GM19397 (cell line): ENCODE data around the gene TMEM175.

Experiments
- ATAC-seq: cut with Tn5 transposase; IDR thresholded peaks from one replicate; pipeline ENCODE4 v1.9.1; 2021; ENCODE audit warnings: mild to moderate bottlenecking, moderate library complexity; ENCODE audit not compliant: unreplicated experiment

Gene TMEM175

DNA sequence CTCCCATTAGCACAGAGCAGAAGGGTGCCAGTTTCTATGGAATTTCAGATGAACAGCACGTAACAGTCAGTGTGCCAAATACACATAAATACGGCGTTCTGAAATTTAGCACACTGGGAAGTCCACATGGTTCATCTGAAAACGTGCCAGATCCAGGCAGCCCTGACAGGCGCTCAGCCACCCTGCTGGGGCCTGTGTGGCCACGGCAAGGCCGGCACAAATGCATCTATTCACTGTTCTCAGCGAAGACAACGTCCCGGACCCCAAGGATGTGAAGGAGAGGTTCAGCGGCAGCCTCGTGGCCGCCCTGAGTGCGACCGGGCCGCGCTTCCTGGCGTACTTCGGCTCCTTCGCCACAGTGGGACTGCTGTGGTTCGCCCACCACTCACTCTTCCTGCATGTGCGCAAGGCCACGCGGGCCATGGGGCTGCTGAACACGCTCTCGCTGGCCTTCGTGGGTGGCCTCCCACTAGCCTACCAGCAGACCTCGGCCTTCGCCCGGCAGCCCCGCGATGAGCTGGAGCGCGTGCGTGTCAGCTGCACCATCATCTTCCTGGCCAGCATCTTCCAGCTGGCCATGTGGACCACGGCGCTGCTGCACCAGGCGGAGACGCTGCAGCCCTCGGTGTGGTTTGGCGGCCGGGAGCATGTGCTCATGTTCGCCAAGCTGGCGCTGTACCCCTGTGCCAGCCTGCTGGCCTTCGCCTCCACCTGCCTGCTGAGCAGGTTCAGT, 25.5 kb downstream of the TMEM175 start:
- no peak for ATAC-seq

DNA sequence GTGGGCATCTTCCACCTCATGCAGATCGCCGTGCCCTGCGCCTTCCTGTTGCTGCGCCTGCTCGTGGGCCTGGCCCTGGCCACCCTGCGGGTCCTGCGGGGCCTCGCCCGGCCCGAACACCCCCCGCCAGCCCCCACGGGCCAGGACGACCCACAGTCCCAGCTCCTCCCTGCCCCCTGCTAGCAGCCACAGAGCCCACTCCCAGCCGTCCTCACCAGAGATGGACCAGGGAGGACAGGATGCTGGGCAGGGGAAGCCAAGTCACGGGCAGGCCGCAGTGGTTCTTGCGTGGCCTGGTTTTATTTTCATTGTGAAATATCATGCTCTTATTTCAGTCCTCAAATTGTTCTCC, 26.0 kb downstream of the TMEM175 start:
- ATAC-seq: no peak

DNA sequence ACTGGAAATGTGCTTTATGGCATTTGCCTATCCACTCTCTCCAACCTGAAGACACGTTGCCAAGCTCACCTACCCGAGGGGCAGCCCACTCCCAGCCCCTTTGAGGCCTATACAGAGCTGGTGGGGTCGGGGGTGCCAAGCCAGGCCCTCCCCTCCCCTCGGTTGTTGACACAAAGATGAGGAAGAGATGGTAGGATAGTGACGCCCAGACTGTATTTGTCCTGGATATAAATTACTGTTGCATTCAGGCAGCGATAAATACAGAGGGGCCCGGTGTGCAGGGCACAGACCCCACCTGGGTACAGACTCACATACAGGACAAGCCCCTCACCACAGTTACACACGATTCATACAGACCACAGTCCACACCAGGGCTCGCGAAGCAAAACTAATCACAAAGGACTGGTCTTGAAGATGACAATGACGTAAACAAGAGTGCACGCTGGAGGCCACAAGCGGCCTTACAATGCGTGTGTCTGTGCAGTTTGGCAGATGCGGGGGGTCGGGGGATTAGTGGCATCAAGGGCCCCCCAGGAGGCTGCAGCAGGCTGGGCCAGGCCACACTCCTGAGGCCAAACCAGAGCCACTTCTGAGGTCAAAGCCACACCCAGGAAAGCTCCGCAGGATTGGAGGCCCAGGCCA, 26.6 kb downstream of the TMEM175 start:
- no peak for ATAC-seq

DNA sequence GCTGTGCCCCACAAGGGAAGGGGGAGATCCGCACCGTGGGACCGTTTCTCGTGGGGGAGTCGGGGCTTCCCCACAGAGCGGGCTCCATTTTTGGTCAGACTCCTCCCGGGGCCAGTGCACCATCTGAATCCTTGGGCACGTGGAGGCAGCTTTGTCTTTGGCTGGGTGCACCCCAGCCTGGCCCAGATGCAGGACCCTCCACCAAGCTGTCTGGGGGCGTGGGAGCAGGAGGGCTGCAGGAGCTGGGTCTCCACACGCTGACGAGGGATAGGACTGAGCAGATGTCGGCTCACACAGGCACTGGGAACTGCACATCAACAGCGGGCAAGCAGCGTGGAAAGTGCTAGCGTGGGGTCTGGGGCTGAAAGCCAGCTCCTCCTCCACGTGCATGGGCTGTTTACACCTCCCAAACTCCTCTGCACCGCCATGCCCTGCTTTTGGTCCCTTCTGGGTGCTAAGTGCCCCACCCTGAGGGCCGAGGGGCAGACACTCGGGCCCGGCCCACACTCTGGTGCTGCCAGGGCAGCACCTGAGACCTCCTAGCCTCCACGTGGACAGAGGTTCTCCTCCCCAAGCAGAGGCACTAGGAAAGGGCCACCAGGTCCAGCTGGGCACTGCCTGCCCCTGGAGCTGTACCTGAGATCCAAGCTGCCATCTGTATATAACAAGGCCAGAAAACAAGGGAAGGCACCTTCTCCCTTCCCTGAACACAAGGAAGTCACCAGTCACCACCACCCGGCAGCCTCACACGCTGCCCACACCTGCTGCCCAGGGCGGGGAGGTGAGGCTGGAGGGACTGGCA, 27.3 kb downstream of the TMEM175 start:
- no peak for ATAC-seq

DNA sequence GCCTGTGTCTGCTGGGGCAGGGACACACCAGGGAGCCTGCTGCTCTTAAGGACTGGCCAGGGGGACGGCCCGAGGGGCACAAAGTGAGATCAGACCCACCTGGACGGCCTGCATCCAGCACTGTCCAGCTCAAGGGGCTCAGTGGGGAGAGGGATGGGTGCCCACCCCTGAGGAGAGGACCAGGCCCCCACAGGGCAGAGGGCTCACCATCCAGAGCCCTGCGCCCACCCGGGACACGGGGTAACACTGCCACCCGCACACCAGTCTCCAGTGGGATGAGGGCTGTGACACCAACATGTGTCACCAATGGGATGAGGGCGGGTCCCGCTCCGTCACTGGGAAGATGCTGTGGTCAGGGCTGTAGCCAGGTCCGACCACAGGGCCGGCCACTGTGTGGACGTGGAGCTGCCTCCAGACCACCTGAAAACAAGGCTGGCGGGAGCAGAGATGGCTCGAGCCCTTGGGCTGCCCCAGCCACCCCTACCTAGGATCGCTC, 27.9 kb downstream of the TMEM175 start:
- no peak for ATAC-seq

DNA sequence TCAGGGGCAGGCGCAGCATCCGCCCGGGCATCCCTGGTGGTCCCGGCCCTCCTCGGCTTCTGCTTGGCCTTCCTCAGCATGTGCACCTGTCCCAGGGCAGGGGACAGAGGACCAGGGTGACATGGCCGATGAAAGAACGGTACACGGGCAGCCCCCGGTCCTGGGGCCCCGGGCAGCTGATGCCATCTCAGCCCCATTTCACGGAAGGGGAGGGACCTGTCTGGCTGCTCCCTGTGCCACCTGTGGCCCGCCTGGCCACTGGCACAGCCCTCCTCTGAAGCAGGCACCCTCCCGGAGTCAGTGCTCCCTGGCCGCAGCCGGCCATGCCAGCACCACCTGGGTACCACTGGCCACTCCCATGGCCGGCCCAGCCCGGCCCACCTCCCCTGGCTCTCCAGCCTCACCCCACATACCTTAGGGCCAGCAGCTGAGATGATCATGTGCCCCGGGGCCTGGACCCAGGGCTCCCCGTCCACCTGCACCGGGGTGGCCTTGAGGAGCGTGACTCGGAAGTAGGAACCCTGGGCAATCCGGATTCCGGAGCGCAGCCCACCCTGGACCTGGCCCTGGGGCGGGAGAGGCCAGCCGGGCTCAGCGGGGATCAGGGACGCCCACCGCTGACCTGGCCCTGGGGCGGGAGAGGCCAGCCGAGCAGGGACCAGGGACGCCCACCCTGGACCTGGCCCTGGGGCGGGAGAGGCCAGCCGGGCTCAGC, 28.5 kb downstream of the TMEM175 start:
- no peak for ATAC-seq

DNA sequence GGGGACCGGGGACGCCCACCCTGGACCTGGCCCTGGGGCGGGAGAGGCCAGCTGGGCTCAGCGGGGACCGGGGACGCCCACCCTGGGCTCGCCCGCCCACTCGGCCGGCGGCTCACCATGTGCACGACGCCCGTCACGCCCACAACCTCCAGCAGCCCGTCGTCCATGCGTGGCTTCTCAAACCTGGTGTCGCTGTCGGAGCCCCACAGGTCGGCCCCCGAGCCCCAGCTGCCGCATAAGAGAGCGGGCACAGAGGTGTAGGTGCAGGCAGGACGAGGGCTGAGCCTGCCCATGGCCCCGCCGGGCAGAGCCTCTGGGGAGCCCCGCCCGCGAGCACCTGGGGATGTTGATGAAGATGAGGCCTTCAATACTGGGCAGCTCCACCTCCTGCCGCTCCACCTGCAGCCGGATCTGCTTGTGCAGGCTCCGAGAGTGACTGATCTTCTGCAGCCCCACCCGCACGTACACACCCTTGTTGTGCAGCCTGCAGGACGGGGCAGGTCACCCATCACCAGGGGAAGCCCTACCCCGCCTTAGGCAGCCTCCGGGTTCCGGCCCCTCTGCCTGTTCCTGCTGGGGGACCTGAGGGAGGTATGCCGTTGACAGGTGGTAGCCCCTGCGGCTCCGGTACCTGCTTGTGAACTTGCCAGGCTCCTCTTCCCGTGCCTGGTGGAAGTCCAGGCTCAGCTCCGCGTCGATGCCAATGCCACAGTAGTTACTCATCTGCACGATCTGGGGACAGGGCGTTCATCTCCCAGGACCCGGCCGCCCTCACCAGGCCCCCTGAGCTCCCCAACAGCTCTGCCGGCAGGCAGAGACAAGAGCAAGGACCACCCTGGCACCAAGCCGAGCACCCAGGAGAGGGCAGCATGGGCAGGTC, 29.3 kb downstream of the TMEM175 start:
- ATAC-seq: no peak

DNA sequence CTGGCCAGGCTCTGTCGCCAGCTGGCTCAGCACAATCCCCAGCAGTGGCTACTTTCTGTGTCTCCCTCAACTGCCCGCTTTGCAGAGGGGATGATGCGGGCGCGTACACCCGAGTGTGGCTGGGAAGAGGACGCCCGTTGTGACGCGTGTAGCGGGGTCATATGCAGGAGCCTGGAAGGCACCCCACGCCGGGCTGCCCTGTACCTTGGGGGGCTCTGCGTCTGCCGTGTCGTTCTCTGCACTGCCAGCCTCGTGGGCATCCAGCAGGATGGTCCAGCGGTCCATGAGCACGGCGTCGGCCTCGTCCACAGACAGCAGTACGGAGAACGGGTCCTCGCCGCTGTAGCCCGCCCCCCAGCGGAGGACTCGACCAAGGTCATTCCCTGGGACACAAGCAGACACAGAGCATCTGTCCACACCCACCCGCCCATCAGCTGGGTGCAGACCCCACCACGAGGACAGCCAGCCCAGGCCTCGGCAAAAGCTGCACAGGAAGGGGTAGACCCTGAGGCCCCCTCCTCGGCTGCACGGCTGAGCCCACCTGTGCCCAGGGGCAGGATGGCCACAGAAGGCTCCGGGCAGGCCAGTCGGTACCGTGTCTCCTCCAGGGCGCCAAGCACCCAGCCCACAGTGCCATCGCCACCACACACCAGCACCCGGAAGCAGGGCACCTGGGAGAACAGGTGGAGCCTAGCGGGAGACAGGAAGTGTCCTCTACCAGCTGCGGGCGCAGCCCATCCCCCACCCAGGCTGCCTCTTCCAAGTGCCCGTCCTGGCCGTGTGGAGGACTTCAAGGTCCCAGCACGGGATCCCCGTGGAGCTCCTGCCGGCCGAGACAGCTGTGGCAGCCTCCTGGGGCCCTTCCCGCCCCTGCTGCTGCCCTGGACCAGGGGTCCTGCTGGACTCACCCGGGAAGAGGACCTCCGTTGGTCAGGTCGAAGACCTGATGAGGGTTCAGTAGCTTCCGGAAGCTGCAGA, 30.3 kb downstream of the TMEM175 start:
- no peak for ATAC-seq

DNA sequence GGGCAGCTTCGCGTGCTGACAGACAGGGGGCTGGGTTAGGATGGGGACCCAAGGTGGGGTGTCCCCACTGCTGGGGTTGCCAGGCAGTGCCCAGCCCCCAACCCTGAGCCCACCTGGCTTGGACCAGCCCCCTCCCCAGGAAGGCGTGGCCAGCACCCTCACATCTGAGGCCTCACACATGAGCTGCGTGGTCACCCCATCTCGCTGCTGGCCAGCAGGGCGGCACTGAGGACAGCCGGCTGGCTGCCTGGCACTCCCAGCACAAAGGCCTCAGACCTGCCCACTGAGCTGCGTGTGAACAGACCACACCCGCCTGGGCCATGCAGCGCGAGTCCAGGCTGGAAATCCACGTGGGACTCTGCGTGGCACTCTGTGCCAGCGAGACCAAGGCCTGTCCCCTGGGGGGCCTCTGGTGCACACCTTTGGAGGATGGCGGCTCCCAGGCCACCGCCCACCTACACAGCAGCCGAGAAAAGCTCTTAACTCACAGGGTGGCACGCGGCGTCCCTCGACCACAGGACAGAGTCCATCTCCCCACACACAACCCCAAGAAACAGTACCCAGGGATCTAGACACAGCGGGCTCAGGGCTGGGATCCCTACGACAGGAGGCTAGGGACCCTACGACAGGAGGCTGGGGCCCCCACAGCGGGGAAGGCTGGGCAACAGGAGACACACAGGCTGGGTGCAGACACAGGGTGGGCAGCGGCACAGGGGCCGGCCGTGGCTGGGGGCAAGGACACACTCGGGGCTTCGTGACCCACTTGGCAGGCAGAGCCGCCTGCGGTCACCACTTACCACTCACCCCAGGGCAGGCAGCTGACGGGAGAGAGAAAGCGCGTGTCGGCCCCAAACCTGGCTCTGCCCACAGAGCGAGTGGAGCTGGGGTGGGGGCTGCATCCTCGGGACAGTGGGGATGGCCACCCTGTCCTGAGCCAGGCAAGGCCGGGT, 31.3 kb downstream of the TMEM175 start:
- no peak for ATAC-seq

DNA sequence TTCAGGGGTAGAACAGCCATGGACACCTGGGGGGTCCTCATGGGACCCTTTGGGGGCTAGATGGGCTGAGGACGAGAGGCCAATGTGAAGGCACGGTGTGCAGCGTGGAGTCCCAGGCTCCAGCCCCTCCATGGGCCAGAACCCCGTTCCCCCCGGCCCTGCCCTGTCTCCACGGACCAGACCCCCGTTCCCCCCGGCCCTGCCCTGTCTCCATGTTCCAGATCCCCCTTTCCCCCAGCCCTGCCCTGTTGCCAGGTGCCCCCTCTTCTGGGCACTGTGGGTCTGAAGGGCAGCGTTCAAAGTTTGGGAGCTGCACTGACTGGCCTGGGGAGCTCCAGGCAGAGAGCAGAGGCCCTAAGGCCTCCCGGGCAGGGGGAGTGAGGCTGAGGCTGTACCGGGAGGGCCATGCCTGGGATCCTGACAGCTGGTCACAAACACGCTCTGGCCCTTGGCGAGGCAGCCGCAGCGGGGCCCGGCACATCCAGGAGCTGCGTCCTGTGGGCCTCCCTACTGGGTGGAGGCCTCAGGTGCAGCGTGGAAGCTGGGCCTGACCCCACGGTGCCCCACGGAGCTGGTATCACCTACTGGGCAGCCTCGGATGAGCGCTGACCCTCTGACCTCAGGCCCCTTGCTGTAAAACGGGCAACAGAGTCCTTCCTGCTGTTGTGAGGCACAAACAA, 32.2 kb downstream of the TMEM175 start:
- ATAC-seq: no peak

DNA sequence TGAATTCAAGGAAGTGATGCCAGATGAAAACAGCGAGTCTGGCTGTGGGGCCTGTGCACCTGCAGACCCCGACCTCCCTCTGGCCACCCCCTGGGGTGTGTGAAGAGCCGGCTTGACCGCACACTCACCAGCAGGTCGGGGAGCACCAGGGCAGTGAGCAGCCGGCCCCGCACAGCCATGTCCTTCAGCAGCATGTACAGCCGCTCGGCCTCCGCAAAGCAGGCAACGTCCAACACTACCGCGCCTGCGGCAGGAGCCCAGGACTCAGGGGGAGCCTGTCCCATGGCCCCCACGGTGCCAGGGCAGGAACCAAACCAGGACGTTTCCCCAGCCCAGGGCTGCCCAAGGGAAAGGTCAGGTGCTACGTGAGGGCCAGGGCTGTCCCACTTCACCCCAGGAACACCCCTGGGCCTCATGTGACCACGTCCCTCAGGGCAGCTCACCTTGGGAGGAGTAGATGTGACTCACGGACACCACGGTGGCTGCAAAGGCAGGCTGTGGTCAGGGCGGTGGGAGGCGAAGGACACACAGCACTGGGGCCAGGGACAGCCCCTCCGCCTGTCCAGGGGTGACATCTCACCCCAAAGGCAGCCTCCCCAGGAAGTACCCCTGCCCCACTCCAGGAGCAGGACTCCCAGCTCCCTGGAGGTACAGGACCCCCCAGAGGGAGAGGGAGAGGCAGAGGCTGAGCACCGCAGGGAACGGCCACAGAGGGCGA, 32.9 kb downstream of the TMEM175 start:
- ATAC-seq: no peak

DNA sequence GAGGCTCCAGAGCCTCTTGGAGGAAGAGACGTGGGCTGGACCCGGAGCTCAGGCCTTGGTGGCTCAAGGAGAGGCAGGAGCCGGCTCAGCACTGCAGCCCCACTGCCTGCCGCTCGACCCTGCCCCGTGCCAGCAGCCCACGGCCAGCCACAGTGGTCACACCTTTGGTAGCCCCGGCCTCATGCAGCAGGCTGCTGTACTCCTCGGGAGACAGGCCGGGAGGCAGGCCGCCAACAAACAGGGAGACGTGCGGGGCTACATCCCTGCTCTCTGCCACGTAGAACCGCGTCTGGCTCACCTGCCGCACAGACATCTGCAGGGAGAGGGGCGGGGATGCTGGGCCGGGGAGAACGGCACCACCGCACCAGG, 33.5 kb downstream of the TMEM175 start:
- ATAC-seq: no peak

DNA sequence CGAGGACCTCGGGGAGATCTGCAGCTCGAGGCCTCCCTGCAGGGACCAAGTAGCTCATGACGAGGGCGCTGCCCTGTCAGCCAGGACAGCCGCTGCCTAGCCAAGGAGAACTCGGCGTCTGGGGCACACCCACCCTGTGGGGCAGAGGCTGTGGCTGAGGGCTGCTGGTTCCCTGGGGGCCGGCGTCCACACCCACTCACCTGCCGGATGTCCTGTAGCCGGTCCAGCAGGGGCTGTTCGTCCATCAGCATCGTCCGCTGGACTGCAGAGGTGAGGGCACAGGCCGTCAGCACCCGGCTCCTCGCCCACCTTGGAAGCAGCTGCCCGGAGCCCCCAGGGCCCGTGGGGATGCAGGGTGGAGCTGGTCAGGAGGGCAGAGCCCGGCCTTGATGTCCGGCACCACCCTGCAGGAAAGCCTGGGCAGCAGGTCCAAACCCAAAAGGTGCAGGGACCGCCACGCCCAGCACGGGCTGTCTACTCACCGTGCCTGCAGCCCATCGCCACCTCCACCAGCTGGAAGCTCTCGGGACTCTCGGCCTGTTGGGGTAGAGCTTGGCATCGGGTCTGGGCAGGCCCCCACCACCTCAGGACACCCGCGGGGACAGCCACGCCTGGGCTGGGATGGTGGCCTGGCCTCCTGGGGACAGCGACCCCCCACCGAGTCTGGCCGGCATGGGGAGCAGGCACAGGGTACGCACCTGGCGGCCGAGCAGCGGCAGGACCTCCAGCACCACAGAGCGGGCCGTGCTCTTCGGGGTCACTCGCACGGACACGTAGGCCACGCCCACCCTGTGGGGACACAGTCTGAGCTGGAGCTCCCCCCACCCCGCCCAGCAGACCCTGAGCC, 34.2 kb downstream of the TMEM175 start:
- no peak for ATAC-seq

DNA sequence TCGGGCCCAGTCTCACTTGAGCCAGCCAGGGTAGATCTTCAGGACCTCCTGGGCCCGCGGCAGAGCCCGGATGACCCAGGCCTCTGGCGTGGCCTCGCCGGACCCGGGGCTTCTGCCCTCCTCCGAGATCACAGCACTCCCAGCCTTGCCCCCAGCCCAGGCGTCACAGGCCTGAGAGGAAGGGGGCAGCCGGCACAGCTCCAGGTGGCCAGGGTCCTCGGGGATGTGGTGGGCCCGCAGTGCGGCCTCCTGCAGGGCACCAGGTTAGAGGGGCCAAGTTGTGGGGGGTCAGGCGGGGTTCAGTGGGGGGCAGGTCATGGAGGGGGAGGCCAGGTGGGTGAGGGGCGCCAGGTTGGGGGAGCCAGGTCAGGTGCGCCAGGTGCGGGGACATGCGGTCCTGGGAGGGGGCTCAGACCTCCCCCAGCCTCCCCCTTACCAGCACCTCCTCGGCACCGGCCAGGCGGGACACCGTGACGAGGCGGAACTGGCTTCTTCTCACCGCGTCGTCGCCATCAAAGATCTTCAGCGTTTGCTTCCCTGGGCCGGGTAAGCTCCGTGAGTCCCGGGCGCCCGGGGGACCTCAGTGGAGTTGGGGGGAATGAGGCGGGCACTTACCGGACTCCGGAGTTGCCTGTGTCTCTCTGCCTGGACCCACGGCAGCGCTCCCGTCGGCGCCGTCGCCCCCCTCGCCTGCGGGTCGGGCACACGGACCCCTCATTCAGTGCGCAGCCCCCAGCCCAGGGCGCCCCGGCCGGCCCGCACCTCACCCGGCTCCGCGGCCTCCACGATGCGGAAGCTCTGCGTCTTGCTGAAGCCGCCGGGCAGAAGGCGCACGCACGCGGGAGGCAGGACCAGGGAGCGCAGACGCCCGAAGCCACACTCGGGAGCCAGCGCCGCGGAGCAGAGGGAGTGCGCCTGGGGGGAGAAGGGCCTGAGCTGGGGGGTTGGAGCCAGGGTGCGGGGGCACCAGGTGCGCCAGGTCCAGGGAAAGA, 35.1 kb downstream of the TMEM175 start:
- no peak for ATAC-seq

DNA sequence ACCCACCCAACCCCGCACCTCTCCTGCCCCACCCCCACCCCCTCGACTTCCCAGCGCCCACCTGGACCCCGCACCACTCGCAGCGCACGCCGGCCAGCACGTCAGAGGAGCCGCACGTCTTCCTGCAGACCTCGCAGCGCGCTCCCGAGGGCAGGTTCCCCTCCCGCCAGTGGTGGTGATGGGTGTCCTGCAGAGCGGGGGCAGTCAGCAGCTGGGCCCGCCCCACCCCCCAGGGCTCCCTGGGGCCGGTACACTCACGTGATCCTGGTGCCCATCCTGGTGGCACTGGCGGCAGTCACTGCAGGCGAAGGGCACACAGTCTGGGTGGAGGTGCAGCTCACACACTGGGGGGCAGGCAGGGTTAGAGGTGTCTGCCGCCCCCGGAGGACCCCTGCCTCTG, 36.0 kb downstream of the TMEM175 start:
- ATAC-seq: no peak
